Endodermal cell (in vitro differentiated cells): ENCODE measurements around the gene INSR. TPM values are rescaled to one million over a fixed set of nuclear protein-coding genes. Genes with fewer than 3 reads are reported as not detected.

Source experiments
- DNase-seq: peaks from one replicate; pipeline ENCODE4 v3.0.0-alpha.2; 2017
- H3K27ac ChIP-seq: 2 replicates; pipeline ENCODE4 v1.5.1; 2013; ENCODE audit warnings: mild to moderate bottlenecking, low read depth, low read length, moderate library complexity
- H3K27me3 ChIP-seq: 2 replicates; pipeline ENCODE4 v1.6.1; 2013; ENCODE audit warnings: mild to moderate bottlenecking, low read length, moderate library complexity; ENCODE audit not compliant: insufficient read depth, control insufficient read depth, poor library complexity, severe bottlenecking
- H3K36me3 ChIP-seq: 2 replicates; pipeline ENCODE4 v1.7.0; 2013; ENCODE audit warnings: mild to moderate bottlenecking, low read length, moderate library complexity; ENCODE audit not compliant: control insufficient read depth, insufficient read depth
- H3K4me1 ChIP-seq: one replicate; pipeline ENCODE4 v1.7.0; 2013; ENCODE audit warnings: low read length; ENCODE audit not compliant: control insufficient read depth, insufficient read depth
- H3K4me3 ChIP-seq: 2 replicates; pipeline ENCODE4 v1.5.1; 2013; ENCODE audit warnings: mild to moderate bottlenecking, low read length, moderate library complexity
- H3K9ac ChIP-seq: 2 replicates; pipeline ENCODE4 v1.6.1; 2013; ENCODE audit warnings: mild to moderate bottlenecking, low read length, moderate library complexity; ENCODE audit not compliant: poor library complexity, severe bottlenecking; ENCODE audit errors: extremely low read depth
- H3K9me3 ChIP-seq: 2 replicates; pipeline ENCODE4 v1.6.1; 2013; ENCODE audit warnings: mild to moderate bottlenecking, low read length, moderate library complexity; ENCODE audit not compliant: control insufficient read depth
- H3K27ac Mint-ChIP-seq: 2 replicates; pipeline ENCODE4 v1.8.0; 2020; ENCODE audit warnings: mixed read lengths
- H3K27me3 Mint-ChIP-seq: 2 replicates; pipeline ENCODE4 v1.8.0; 2021; ENCODE audit warnings: mild to moderate bottlenecking, mixed read lengths; ENCODE audit not compliant: insufficient read depth
- H3K36me3 Mint-ChIP-seq: 2 replicates; pipeline ENCODE4 v1.8.0; 2020; ENCODE audit warnings: low read depth, mixed read lengths
- H3K4me1 Mint-ChIP-seq: 2 replicates; pipeline ENCODE4 v1.8.0; 2020; ENCODE audit warnings: mixed read lengths
- H3K4me3 Mint-ChIP-seq: 2 replicates; pipeline ENCODE4 v1.8.0; 2020; ENCODE audit warnings: mild to moderate bottlenecking, moderate library complexity, mixed read lengths
- H3K9me3 Mint-ChIP-seq: 2 replicates; pipeline ENCODE4 v1.8.0; 2020; ENCODE audit warnings: mild to moderate bottlenecking, mixed read lengths
- WGBS, 2 experiments: methylation state at CpG; one replicate each; pipeline versions ENCODE4 v1.1.5 to v1.1.7; 2013; ENCODE audit warnings: missing lambda C conversion rate in 2 of 2, mixed read lengths in 1 of 2; ENCODE audit not compliant: insufficient coverage in 1 of 2, insufficient read length in 1 of 2; 5-methylcytosine and 5-hydroxymethylcytosine counted together
- total RNA-seq, 2 donors: library from RNA; stranded (reverse); fragmentation: NEBNext Ultra II Directional in 1 of 2; extraction: Animal tissue kit (Norgen Biotek cat#: 25700) in 1 of 2; gene quantifications; 2 replicates in 1 of 2; 3 replicates in 1 of 2; pipeline ENCODE4 v1.2.1, GENCODE V29; 2021
- TF ChIP-seq, protein P1 (sequence below): fragments of 200-600 bp; sonication (generic); conservative IDR thresholded peaks from 2 replicates; pipeline ENCODE4 v1.5.0; 2021; ENCODE audit warnings: antibody characterized with exemption, mild to moderate bottlenecking

Gene INSR
- total RNA-seq, 2 donors from 2014 or later: 31.3 to 31.5 TPM

GRCh38 chr19:7258840-7259395 is 35.3 kb downstream of the INSR start:
- no peak overlapping the region for H3K27ac ChIP-seq
- Mint-ChIP-seq H3K4me3 (no peak overlapping the region), H3K9me3 (no peaks in the 10 kb centered on the region), H3K27ac (no peak overlapping the region), H3K4me1 (peaks cover 13% of the 10 kb centered on the region), H3K27me3 (no peaks in the 10 kb centered on the region), H3K36me3 (no peaks in the 10 kb centered on the region)
- 97 to 100% methylated on average over 1 to 3 of the region's 6 CpGs for WGBS, 2 experiments
- DNase-seq: no peak
- H3K4me1 ChIP-seq: no peaks in the 10 kb centered on the region
- TF ChIP-seq, protein P1, sequence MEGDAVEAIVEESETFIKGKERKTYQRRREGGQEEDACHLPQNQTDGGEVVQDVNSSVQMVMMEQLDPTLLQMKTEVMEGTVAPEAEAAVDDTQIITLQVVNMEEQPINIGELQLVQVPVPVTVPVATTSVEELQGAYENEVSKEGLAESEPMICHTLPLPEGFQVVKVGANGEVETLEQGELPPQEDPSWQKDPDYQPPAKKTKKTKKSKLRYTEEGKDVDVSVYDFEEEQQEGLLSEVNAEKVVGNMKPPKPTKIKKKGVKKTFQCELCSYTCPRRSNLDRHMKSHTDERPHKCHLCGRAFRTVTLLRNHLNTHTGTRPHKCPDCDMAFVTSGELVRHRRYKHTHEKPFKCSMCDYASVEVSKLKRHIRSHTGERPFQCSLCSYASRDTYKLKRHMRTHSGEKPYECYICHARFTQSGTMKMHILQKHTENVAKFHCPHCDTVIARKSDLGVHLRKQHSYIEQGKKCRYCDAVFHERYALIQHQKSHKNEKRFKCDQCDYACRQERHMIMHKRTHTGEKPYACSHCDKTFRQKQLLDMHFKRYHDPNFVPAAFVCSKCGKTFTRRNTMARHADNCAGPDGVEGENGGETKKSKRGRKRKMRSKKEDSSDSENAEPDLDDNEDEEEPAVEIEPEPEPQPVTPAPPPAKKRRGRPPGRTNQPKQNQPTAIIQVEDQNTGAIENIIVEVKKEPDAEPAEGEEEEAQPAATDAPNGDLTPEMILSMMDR: no peak
- no peak overlapping the region for H3K4me3 ChIP-seq
- no peaks in the 10 kb centered on the region for H3K27me3 ChIP-seq
- no peaks in the 10 kb centered on the region for H3K36me3 ChIP-seq
- H3K9me3 ChIP-seq: no peaks in the 10 kb centered on the region
- no peak overlapping the region for H3K9ac ChIP-seq

GRCh38 chr19:7258041-7258839 is 36.0 kb downstream of the INSR start:
- no peaks in the 10 kb centered on the region for H3K36me3 Mint-ChIP-seq
- no peaks in the 10 kb centered on the region for H3K27me3 Mint-ChIP-seq
- no peak overlapping the region for H3K27ac Mint-ChIP-seq
- no peak for DNase-seq
- Histone ChIP-seq H3K4me1 (no peaks in the 10 kb centered on the region), H3K9me3 (no peaks in the 10 kb centered on the region), H3K4me3 (no peak overlapping the region), H3K27me3 (no peaks in the 10 kb centered on the region), H3K36me3 (no peaks in the 10 kb centered on the region), H3K27ac (no peak overlapping the region), H3K9ac (no peak overlapping the region)
- TF ChIP-seq, protein P1: no peak
- peaks cover 10% of the 10 kb centered on the region for H3K4me1 Mint-ChIP-seq
- WGBS, 2 experiments: 92 to 94% methylated on average over 6 to 10 of the region's 10 CpGs
- H3K9me3 Mint-ChIP-seq: no peaks in the 10 kb centered on the region
- H3K4me3 Mint-ChIP-seq: no peak overlapping the region

DNA sequence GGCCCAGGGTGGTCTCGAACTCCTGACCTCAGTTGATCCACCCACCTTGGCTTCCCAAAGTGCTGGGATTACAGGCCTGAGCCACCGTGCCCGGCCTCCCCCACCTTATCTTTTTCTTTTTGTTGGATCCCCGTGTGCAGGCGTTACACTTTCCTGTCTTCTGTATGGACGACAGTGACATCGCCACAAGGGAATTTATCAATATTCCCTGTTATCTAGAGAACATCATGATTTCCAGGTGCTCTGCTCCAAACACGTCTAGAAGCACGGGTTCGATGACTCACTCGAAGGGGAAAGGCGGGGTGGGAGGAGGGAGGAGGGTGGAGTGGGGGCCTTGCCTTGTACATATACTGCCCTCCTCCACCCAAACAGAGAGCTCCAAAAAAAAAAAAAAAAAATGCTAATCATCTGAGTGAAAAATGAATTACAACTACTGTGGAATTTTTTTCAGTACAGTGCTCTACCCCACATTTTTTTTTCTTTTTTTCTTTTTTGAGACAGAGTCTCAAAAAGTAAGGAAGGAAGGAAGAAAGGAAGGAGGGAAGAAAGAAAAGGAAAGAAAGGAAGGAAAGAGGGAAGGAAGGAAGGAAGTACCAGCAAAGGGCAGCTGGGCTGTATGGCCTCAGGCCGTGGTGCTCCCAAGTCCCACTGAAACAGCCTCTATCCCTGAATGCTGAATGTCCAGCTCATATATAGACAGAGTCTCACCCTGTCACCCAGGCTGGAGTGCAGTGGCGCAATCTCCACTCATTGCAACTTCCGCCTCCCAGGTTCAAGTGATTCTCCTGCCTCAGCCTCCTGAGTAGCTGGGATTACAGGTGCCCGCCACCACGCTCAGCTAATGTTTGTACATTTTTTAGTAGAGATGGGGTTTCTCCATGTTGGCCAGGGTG is 36.8 kb downstream of the INSR start:
- no peaks in the 10 kb centered on the region for H3K9me3 ChIP-seq
- no peak overlapping the region for H3K9ac ChIP-seq
- Mint-ChIP-seq H3K27ac (no peak overlapping the region), H3K36me3 (no peaks in the 10 kb centered on the region), H3K4me1 (peaks cover 7% of the 10 kb centered on the region), H3K27me3 (no peaks in the 10 kb centered on the region), H3K9me3 (no peaks in the 10 kb centered on the region), H3K4me3 (no peak overlapping the region)
- no peak overlapping the region for H3K4me3 ChIP-seq
- peak; percentile 55 for DNase-seq
- no peaks in the 10 kb centered on the region for H3K27me3 ChIP-seq
- H3K36me3 ChIP-seq: no peaks in the 10 kb centered on the region
- TF ChIP-seq, protein P1: no peak
- no peaks in the 10 kb centered on the region for H3K4me1 ChIP-seq
- 89 to 90% methylated on average over 9 to 15 of the region's 17 CpGs for WGBS, 2 experiments
- no peak overlapping the region for H3K27ac ChIP-seq
